NCI-H2227 treated with DMSO at 0.1 percent for 48 hours (cell line): ENCODE results near the gene SYNC.

Experiments used
- DNase-seq: peaks from one replicate; lab custom pipeline; 2025; lab: John Stamatoyannopoulos, UW

SYNC gene

GRCh38 chr1:32702599-32703478 lies at the start of gene SYNC:
Gene SYNC, minus strand, starts transcription at chr1:32702770. Its CDS starts 110 bp downstream, at chr1:32702660.
- DNase-seq, result no peak

GRCh38 chr1:32749771-32750170 lies 47.2 kb upstream of the SYNC start:
- DNase-seq, result no peak

GRCh38 chr1:32749332-32749731 lies 46.8 kb upstream of the SYNC start:
- DNase-seq, result no peak

- no peak for DNase-seq
These were observed 46.4 kb upstream of the SYNC start for GRCh38 chr1:32748926-32749325.

- no peak for DNase-seq
These were observed 45.8 kb upstream of the SYNC start for GRCh38 chr1:32748348-32748747.

GRCh38 chr1:32746130-32746529 lies 43.6 kb upstream of the SYNC start:
- DNase-seq, result no peak

- DNase-seq, result no peak
These were observed 41.5 kb upstream of the SYNC start for GRCh38 chr1:32744071-32744425.

- DNase-seq, result no peak
These were observed 41.0 kb upstream of the SYNC start for GRCh38 chr1:32743380-32744070.

GRCh38 chr1:32742956-32743355 lies 40.4 kb upstream of the SYNC start:
- DNase-seq, result no peak

GRCh38 chr1:32742199-32742947 lies 39.8 kb upstream of the SYNC start:
- DNase-seq, result no peak

GRCh38 chr1:32741413-32742198 lies 39.0 kb upstream of the SYNC start:
- no peak for DNase-seq

- no peak for DNase-seq
These were observed 38.5 kb upstream of the SYNC start for GRCh38 chr1:32741059-32741412.

- no peak for DNase-seq
These were observed 34.5 kb upstream of the SYNC start for GRCh38 chr1:32736812-32737791.

GRCh38 chr1:32733582-32734321 lies 31.2 kb upstream of the SYNC start:
- DNase-seq, result no peak

- DNase-seq, result no peak
These were observed 26.9 kb upstream of the SYNC start for GRCh38 chr1:32729254-32730046.

- no peak for DNase-seq
These were observed 26.0 kb upstream of the SYNC start for GRCh38 chr1:32728413-32729077.

- no peak for DNase-seq
These were observed 25.3 kb upstream of the SYNC start for GRCh38 chr1:32727876-32728275.

- no peak for DNase-seq
These were observed 23.0 kb upstream of the SYNC start for GRCh38 chr1:32725615-32725982.
